ENCODE data around the gene TM4SF4. TPM values are rescaled to one million over a fixed set of nuclear protein-coding genes. Genes with fewer than 3 reads are reported as not detected.

Gene TM4SF4
- total RNA-seq, 4 donors from 2014 or later = 0.32 TPM; not detected in 3

DNA sequence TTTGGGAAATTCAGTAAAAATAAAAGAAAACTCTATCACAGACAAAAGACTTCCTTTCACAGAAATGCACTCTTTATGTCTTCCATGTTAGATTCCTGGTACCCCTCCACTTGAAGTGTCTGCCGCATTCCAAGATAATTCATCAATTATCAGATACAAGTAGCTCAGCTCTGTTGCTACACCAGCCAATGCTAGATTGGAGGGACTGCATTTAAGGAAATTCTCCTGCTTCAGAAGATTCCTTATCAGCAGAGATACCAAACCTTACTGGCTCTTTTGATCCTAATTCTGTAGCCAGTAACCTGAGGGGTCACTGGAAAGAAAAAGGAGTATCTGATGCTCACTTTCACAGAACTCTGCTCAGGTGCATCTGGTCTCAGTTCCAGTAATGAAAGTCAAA is 63.9 kb downstream of the TM4SF4 start:
- H3K4me1 ChIP-seq = peaks cover 40% of the 10 kb centered on the region
- H3K27me3 ChIP-seq = no peaks in the 10 kb centered on the region
- TF ChIP-seq EP300 (IDR thresholded peaks at IDR 0.05) (no peak), POLR2AphosphoS5 (IDR thresholded peaks at IDR 0.05) (no peak), POLR2A (IDR thresholded peaks at IDR 0.05) (no peak)
- TF ChIP-seq, protein P1, sequence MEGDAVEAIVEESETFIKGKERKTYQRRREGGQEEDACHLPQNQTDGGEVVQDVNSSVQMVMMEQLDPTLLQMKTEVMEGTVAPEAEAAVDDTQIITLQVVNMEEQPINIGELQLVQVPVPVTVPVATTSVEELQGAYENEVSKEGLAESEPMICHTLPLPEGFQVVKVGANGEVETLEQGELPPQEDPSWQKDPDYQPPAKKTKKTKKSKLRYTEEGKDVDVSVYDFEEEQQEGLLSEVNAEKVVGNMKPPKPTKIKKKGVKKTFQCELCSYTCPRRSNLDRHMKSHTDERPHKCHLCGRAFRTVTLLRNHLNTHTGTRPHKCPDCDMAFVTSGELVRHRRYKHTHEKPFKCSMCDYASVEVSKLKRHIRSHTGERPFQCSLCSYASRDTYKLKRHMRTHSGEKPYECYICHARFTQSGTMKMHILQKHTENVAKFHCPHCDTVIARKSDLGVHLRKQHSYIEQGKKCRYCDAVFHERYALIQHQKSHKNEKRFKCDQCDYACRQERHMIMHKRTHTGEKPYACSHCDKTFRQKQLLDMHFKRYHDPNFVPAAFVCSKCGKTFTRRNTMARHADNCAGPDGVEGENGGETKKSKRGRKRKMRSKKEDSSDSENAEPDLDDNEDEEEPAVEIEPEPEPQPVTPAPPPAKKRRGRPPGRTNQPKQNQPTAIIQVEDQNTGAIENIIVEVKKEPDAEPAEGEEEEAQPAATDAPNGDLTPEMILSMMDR (IDR thresholded peaks at IDR 0.05) = no peak
- H3K36me3 ChIP-seq = peaks cover 15% of the 10 kb centered on the region
- no peak overlapping the region for H3K27ac ChIP-seq
- H3K9me3 ChIP-seq = no peaks in the 10 kb centered on the region
- WGBS = 89% methylated on average over 1 of the region's 1 CpG
- H3K4me3 ChIP-seq = no peak overlapping the region
- DNase-seq (ENCODE audit: low spot score in 2 of 2) = no peak

DNA sequence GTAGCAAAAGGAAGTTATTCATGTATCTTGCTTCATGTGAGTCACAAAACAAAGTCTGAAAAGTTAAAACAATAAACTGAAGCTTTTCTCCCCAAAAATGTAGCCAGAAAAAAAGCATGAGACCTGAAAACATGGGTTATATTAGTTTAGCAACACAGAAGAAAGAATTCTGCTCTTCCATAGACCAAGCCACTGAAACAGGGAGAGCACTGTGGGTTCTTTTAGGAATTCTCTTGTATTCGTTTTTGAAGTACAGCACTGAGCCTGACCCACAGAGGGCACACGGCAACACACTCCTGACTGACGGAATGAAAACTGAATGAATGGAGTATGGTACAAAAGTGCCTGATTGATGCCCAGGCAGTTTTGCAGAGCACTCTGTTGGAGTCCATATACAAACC is 66.6 kb downstream of the TM4SF4 start:
- WGBS = 72% methylated on average over 3 of the region's 3 CpGs

DNA sequence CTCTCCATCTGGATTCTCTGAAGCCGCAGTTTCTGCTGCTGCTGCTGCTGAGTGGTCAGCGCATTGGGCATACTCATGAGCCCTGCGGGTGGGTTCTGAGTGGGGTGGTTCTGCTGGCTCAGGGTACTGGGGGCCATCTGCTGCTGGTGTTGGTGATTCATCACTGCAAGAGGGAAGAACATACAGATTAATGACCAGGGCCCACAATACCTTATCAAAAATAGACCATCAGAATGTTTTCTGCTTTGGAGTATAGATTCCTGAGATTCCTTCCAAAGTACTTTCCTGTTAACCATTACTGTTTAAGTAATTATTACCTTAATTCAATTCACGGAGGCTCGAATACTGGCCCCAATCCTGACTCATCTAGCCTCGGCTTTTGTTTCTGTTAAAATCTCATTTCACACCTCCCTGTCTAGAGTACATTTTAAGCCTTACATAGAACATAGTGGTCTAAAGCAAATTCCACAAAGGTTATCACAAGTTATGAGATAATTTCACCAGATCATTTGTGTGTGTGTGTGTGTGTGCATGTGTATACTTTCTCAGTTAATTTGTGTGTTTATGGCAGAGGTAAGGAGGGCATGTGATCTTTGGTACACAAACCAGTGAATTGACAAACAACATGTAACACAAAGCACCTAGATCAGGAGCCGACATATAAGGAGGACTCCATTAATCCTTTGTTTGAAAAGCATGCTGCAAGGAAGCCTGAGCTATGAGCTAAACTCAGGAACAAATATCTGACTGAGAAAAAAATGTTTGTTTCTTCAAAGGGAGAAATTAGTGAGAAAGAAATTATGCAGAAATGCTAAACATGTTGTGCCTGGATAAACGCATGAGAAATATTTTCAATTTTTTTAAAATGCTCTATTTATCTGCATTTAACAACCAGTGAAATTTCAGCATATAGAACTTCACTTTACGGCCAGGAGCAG is 68.1 kb downstream of the TM4SF4 start:
- peaks cover 15% of the 10 kb centered on the region for H3K36me3 ChIP-seq
- TF ChIP-seq, protein P1 (IDR thresholded peaks at IDR 0.05) = no peak
- H3K27ac ChIP-seq = no peak overlapping the region

More for the DNA sequence above, 66.6 kb downstream of the TM4SF4 start:
- no peak overlapping the region for H3K27ac ChIP-seq
- TF ChIP-seq POLR2A (IDR thresholded peaks at IDR 0.05) = no peak
- TF ChIP-seq POLR2AphosphoS5 (IDR thresholded peaks at IDR 0.05) = no peak
- TF ChIP-seq EP300 (IDR thresholded peaks at IDR 0.05) = no peak
- TF ChIP-seq, protein P1 (IDR thresholded peaks at IDR 0.05) = no peak
- H3K4me1 ChIP-seq = peaks cover 28% of the 10 kb centered on the region
- no peak overlapping the region for H3K4me3 ChIP-seq
- no peaks in the 10 kb centered on the region for H3K27me3 ChIP-seq
- H3K9me3 ChIP-seq = no peaks in the 10 kb centered on the region
- no peak for DNase-seq (ENCODE audit: low spot score in 2 of 2)
- H3K36me3 ChIP-seq = peaks cover 15% of the 10 kb centered on the region

GRCh38 chr3:149545049-149545448 is 70.6 kb downstream of the TM4SF4 start:
- Histone ChIP-seq H3K36me3 (peaks cover 15% of the 10 kb centered on the region), H3K9me3 (no peaks in the 10 kb centered on the region), H3K27me3 (no peaks in the 10 kb centered on the region), H3K4me3 (no peak overlapping the region), H3K27ac (no peak overlapping the region), H3K4me1 (peaks cover 31% of the 10 kb centered on the region)
- 79% methylated on average over 2 of the region's 2 CpGs for WGBS
- no peak for TF ChIP-seq POLR2A (IDR thresholded peaks at IDR 0.05)
- TF ChIP-seq POLR2AphosphoS5 (IDR thresholded peaks at IDR 0.05) = no peak
- no peak for TF ChIP-seq EP300 (IDR thresholded peaks at IDR 0.05)
- TF ChIP-seq, protein P1 (IDR thresholded peaks at IDR 0.05) = no peak
- DNase-seq (ENCODE audit: low spot score in 2 of 2) = no peak

More for the DNA sequence above, 68.1 kb downstream of the TM4SF4 start:
- no peak for DNase-seq (ENCODE audit: low spot score in 2 of 2)
- Histone ChIP-seq H3K4me3 (no peak overlapping the region), H3K27me3 (no peaks in the 10 kb centered on the region), H3K4me1 (peaks cover 27% of the 10 kb centered on the region), H3K9me3 (no peaks in the 10 kb centered on the region)
- 88% methylated on average over 9 of the region's 9 CpGs for WGBS

- H3K36me3 ChIP-seq = peaks cover 2% of the 10 kb centered on the region
- WGBS = 60% methylated on average over 9 of the region's 9 CpGs
- peak; percentile 82 for DNase-seq (ENCODE audit: low spot score in 2 of 2)
These were observed 72.9 kb downstream of the TM4SF4 start for GRCh38 chr3:149547413-149547812.

More at GRCh38 chr3:149547413-149547812, 72.9 kb downstream of the TM4SF4 start:
- TF ChIP-seq POLR2AphosphoS5 (IDR thresholded peaks at IDR 0.05) (peak in 1 of 3 donors; percentile 56), EP300 (IDR thresholded peaks at IDR 0.05) (no peak)
- Histone ChIP-seq H3K4me3 (no peak overlapping the region), H3K27ac (peak overlapping the region; percentile 78), H3K27me3 (no peaks in the 10 kb centered on the region), H3K4me1 (peaks cover 37% of the 10 kb centered on the region), H3K9me3 (no peaks in the 10 kb centered on the region)

Data from suprapubic skin (tissue), 4 donors.